HepG2 (cell line): Measurements from ENCODE around the gene SAMD5. TPM values are rescaled to one million over a fixed set of nuclear protein-coding genes. Genes with fewer than 3 reads are reported as not detected.

Experiments used
- ATAC-seq: fragments of 200-7000 bp; cut with Tn5 transposase; 3 replicates; pipeline ENCODE4 v1.9.1; 2020; ENCODE audit warnings: mild to moderate bottlenecking, moderate library complexity
- BruUV-seq: library from RNA; stranded (reverse); fragments of 400-500 nt; replicated peaks from 2 replicates; lab custom pipeline; 2021; lab: Mats Ljungman, UMichigan
- CTCF ChIA-PET: fragments of 300-600 bp; formaldehyde crosslinking; extraction: SDS; loops from one replicate; lab custom pipeline; 2021; ENCODE audit warnings: low total read pairs, inconsistent platforms, low intra/inter-chr PET ratio; lab: Yijun Ruan, JAX
- POLR2A ChIA-PET: fragments of 350-600 bp; sonication (Branson Sonifier 250); formaldehyde crosslinking; loops from one replicate; lab custom pipeline; 2020; ENCODE audit warnings: antibody characterized with exemption, inconsistent platforms; lab: Yijun Ruan, JAX
- DNase-seq: peaks from one replicate; pipeline ENCODE4 v3.0.0-alpha.2; 2015; ENCODE audit warnings: low spot score
- FAIRE-seq: peaks from 3 replicates; lab custom pipeline; 2011; peaks lifted over from hg19 to GRCh38; lab: Jason Lieb, UNC
- H2AFZ ChIP-seq: one replicate; pipeline ENCODE4 v1.6.1; 2011; ENCODE audit warnings: low read length, inconsistent platforms
- H3K27ac ChIP-seq: fragments of 300-600 bp; 3 replicates; pipeline ENCODE4 v1.8.0; 2011; ENCODE audit warnings: mixed run types, mild to moderate bottlenecking, mixed read lengths, low read length, inconsistent platforms; ENCODE audit not compliant: insufficient read depth; ENCODE audit errors: extremely low read length
- H3K27me3 ChIP-seq, 2 experiments: fragments of 200-600 bp in 1 of 2; 2 replicates in 1 of 2; 3 replicates in 1 of 2; pipeline versions ENCODE4 v1.6.0 to v1.8.0; 2011; ENCODE audit warnings: low read length in 2 of 2, mild to moderate bottlenecking in 2 of 2, moderate library complexity in 2 of 2, inconsistent platforms in 1 of 2; ENCODE audit not compliant: insufficient read depth in 2 of 2, control insufficient read depth in 1 of 2
- H3K36me3 ChIP-seq, 2 experiments: fragments of 200-600 bp in 1 of 2; replicated peaks in 1 of 2; 2 replicates in 1 of 2; 3 replicates in 1 of 2; pipeline versions ENCODE4 v1.5.1 to v1.8.0; 2011; ENCODE audit warnings: low read length in 2 of 2, inconsistent platforms in 1 of 2; ENCODE audit not compliant: insufficient read depth in 2 of 2, control insufficient read depth in 1 of 2
- H3K4me1 ChIP-seq: 2 replicates; pipeline ENCODE4 v1.5.1; 2012; ENCODE audit warnings: low read length, inconsistent platforms; ENCODE audit not compliant: insufficient read depth
- H3K4me2 ChIP-seq: 2 replicates; pipeline ENCODE4 v1.6.0; 2011; ENCODE audit warnings: low read depth, low read length, inconsistent platforms
- H3K4me3 ChIP-seq, 3 experiments: fragments of 200-600 bp in 1 of 3; sonication (generic), shearing (Covaris generic) in 1 of 3; replicated peaks in 1 of 3; 2 replicates each; pipeline ENCODE4 v1.5.1; 2011 to 2016; ENCODE audit warnings: low read length in 3 of 3, inconsistent platforms in 2 of 3, low read depth in 2 of 3, mild to moderate bottlenecking in 2 of 3, control low read depth in 1 of 3, mixed read lengths in 1 of 3; ENCODE audit not compliant: insufficient read depth in 1 of 3
- H3K79me2 ChIP-seq: one replicate; pipeline ENCODE4 v1.6.1; 2011; ENCODE audit warnings: low read length, inconsistent platforms; ENCODE audit not compliant: insufficient read depth
- H3K9ac ChIP-seq: 2 replicates; pipeline ENCODE4 v1.6.0; 2011; ENCODE audit warnings: mild to moderate bottlenecking, low read depth, low read length, inconsistent platforms; ENCODE audit not compliant: insufficient read depth
- H3K9me3 ChIP-seq: 2 replicates; pipeline ENCODE4 v1.5.1; 2012; ENCODE audit warnings: mild to moderate bottlenecking, low read length
- H4K20me1 ChIP-seq: 2 replicates; pipeline ENCODE4 v1.6.0; 2011; ENCODE audit warnings: inconsistent platforms, mild to moderate bottlenecking, low read length, moderate library complexity; ENCODE audit not compliant: insufficient read depth
- FLYWCH1 ChIP-seq: sonication (generic); formaldehyde crosslinking; IDR thresholded peaks from 2 replicates; pipeline ENCODE4 v1.8.1; 2023; ENCODE audit warnings: mild to moderate bottlenecking, missing genetic modification reagents
- KLF12 ChIP-seq: sonication (generic); formaldehyde crosslinking; IDR thresholded peaks from 2 replicates; pipeline ENCODE4 v1.4.0; 2020; ENCODE audit warnings: missing genetic modification reagents, borderline replicate concordance
- KLF16 ChIP-seq, 2 experiments: sonication (generic) in 1 of 2; formaldehyde crosslinking in 1 of 2; IDR thresholded peaks; 2 replicates each; pipeline versions ENCODE4 v1.6.1 to v1.8.0; 2016 to 2023; ENCODE audit warnings: missing genetic modification reagents in 2 of 2, missing compliant biosample characterization in 1 of 2
- ZNF460 ChIP-seq: sonication (generic); formaldehyde crosslinking; IDR thresholded peaks from 2 replicates; pipeline ENCODE4 v1.5.1; 2020; ENCODE audit warnings: missing genetic modification reagents, mild to moderate bottlenecking, borderline replicate concordance
- ZZZ3 ChIP-seq: sonication (generic); formaldehyde crosslinking; IDR thresholded peaks from 2 replicates; pipeline ENCODE4 v1.4.0; 2020; ENCODE audit warnings: missing genetic modification reagents, mild to moderate bottlenecking, borderline replicate concordance
- WGBS: methylation state at CpG from one replicate; pipeline ENCODE4 v1.1.6; 2017; ENCODE audit warnings: low lambda C conversion rate; 5-methylcytosine and 5-hydroxymethylcytosine counted together
- in situ Hi-C: cut with HindIII; loops from 2 replicates; pipeline ENCODE4 v1.10.0; 2017; ENCODE audit warnings: low pct_unique_long_range_greater_than_20kb; ENCODE audit not compliant: extremely low pct_ligation_motif_present
- intact Hi-C: fragments of 100-400 bp; cut with micrococcal nuclease; formaldehyde crosslinking; loops from one replicate; pipeline ENCODE4 v1.10.0; 2022; ENCODE audit not compliant: unreplicated experiment
- polyA plus RNA-seq, 8 experiments: library from polyadenylated mRNA; depleted of rRNA in 3 of 8; stranded (reverse) in 7 of 8; unstranded in 1 of 8; fragments of >200 nt; fragmentation: Illumina TruSeq in 4 of 8; extraction: Trizol in 4 of 8; gene quantifications; 2 replicates each; pipeline versions ENCODE4 v1.2.1 to v1.2.3, GENCODE V29; 2011 to 2016; ENCODE audit warnings: low read depth in 4 of 8, missing spikeins in 1 of 8, mixed read lengths in 1 of 8; ENCODE audit not compliant: insufficient read depth in 1 of 8
- total RNA-seq, 5 experiments: library from RNA; depleted of rRNA; stranded (reverse); fragments of >200 nt; fragmentation: Illumina TruSeq; extraction: Trizol; gene quantifications; 2 replicates each; pipeline ENCODE4 v1.2.3, GENCODE V29; 2016; ENCODE audit warnings: low read depth in 1 of 5
- TF ChIP-seq, protein P1 (sequence below): sonication (generic); formaldehyde crosslinking; IDR thresholded peaks from 2 replicates; pipeline ENCODE4 v1.5.0; 2020; ENCODE audit warnings: missing genetic modification reagents
- TF ChIP-seq, protein P2 (sequence below): sonication (generic); formaldehyde crosslinking; IDR thresholded peaks from 2 replicates; pipeline ENCODE4 v1.5.0; 2020; ENCODE audit warnings: missing genetic modification reagents
- TF ChIP-seq, protein P3 (sequence below): sonication (generic); formaldehyde crosslinking; IDR thresholded peaks from 2 replicates; pipeline ENCODE4 v1.4.0; 2020; ENCODE audit warnings: missing genetic modification reagents, mild to moderate bottlenecking, borderline replicate concordance

Gene SAMD5
- total and polyA plus RNA-seq, 2 of the 13 experiments (the other 11 are each of a cell fraction or from before 2014, with no cell fraction given), result 0.02 to 0.07 TPM

DNA sequence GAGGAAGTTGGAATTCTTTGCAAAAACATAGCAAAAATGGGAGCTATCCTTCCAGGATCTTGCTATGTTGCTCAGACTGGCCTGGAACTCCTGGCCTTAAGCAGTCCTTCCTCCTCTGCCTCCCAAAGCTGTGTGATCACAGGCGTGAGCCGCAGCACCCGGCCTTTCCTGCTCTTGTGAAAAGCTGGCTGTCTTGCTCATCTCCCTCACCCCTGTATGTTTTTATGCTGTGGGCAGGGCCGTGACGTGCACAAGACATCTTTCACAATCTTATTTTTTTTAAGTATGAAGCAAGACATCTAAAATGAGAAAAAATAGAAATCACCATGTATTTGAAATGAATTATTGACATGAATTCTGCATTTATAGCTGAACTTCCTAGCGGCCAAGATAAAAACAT lies 110.4 kb downstream of the SAMD5 start:
- intact Hi-C loops, result no loop called here
- Histone ChIP-seq H3K4me2 (no peak overlapping the region), H3K27me3 (peaks cover 0 to 9% of the 10 kb centered on the region in 2 experiments; a peak in 2 of 5 replicates), H2AFZ (no peak overlapping the region), H3K79me2 (no peaks in the 10 kb centered on the region), H3K36me3 (no peaks in the 10 kb centered on the region), H3K27ac (no peak overlapping the region), H3K9ac (no peak overlapping the region), H3K4me1 (no peaks in the 10 kb centered on the region), H3K4me3 (no peak overlapping the region), H4K20me1 (no peaks in the 10 kb centered on the region; the same call in 1 of the 2 replicates), H3K9me3 (no peaks in the 10 kb centered on the region)
- FAIRE-seq (no peak), DNase-seq (no peak), ATAC-seq (no peak)
- in situ Hi-C loops, result no loop called here
- POLR2A ChIA-PET, result no interaction called here
- TF ChIP-seq, protein P1, sequence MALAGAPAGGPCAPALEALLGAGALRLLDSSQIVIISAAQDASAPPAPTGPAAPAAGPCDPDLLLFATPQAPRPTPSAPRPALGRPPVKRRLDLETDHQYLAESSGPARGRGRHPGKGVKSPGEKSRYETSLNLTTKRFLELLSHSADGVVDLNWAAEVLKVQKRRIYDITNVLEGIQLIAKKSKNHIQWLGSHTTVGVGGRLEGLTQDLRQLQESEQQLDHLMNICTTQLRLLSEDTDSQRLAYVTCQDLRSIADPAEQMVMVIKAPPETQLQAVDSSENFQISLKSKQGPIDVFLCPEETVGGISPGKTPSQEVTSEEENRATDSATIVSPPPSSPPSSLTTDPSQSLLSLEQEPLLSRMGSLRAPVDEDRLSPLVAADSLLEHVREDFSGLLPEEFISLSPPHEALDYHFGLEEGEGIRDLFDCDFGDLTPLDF (CRISPR knock-in tag), result no peak
- TF ChIP-seq, protein P2, sequence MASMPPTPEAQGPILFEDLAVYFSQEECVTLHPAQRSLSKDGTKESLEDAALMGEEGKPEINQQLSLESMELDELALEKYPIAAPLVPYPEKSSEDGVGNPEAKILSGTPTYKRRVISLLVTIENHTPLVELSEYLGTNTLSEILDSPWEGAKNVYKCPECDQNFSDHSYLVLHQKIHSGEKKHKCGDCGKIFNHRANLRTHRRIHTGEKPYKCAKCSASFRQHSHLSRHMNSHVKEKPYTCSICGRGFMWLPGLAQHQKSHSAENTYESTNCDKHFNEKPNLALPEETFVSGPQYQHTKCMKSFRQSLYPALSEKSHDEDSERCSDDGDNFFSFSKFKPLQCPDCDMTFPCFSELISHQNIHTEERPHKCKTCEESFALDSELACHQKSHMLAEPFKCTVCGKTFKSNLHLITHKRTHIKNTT, result no peak
- TF ChIP-seq ZZZ3 (CRISPR knock-in tag) (no peak), KLF16 (CRISPR knock-in tag; IDR thresholded peaks at IDR 0.05) (no peak), ZNF460 (CRISPR knock-in tag) (no peak), FLYWCH1 (CRISPR knock-in tag) (no peak), KLF12 (no peak)
- TF ChIP-seq, protein P3, sequence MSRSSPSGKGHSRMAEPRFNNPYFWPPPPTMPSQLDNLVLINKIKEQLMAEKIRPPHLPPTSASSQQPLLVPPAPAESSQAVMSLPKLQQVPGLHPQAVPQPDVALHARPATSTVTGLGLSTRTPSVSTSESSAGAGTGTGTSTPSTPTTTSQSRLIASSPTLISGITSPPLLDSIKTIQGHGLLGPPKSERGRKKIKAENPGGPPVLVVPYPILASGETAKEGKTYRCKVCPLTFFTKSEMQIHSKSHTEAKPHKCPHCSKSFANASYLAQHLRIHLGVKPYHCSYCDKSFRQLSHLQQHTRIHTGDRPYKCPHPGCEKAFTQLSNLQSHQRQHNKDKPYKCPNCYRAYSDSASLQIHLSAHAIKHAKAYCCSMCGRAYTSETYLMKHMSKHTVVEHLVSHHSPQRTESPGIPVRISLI (CRISPR knock-in tag), result no peak
- under 1% methylated on average over 6 of the region's 6 CpGs for WGBS
- BruUV-seq, result no TSS peak
- CTCF ChIA-PET, result no interaction called here
